HG03025 (cell line): Measurements from ENCODE around the gene MEF2A.

Experiments used
- ATAC-seq: cut with Tn5 transposase; IDR thresholded peaks from one replicate; pipeline ENCODE4 v1.9.1; 2021; ENCODE audit warnings: mild to moderate bottlenecking, moderate library complexity; ENCODE audit not compliant: unreplicated experiment, low FRiP score

Gene MEF2A

GRCh38 chr15:99692825-99693224 is 127.0 kb downstream of the MEF2A start:
- ATAC-seq: no peak

GRCh38 chr15:99696096-99696495 is 130.3 kb downstream of the MEF2A start:
- ATAC-seq: no peak

- no peak for ATAC-seq
Measured at GRCh38 chr15:99702895-99703602, 137.3 kb downstream of the MEF2A start.

GRCh38 chr15:99703603-99704443 is 138.0 kb downstream of the MEF2A start:
- ATAC-seq: no peak

GRCh38 chr15:99704444-99704838 is 138.7 kb downstream of the MEF2A start:
- ATAC-seq: no peak

- no peak for ATAC-seq
Measured at GRCh38 chr15:99706557-99707303, 140.9 kb downstream of the MEF2A start.

DNA sequence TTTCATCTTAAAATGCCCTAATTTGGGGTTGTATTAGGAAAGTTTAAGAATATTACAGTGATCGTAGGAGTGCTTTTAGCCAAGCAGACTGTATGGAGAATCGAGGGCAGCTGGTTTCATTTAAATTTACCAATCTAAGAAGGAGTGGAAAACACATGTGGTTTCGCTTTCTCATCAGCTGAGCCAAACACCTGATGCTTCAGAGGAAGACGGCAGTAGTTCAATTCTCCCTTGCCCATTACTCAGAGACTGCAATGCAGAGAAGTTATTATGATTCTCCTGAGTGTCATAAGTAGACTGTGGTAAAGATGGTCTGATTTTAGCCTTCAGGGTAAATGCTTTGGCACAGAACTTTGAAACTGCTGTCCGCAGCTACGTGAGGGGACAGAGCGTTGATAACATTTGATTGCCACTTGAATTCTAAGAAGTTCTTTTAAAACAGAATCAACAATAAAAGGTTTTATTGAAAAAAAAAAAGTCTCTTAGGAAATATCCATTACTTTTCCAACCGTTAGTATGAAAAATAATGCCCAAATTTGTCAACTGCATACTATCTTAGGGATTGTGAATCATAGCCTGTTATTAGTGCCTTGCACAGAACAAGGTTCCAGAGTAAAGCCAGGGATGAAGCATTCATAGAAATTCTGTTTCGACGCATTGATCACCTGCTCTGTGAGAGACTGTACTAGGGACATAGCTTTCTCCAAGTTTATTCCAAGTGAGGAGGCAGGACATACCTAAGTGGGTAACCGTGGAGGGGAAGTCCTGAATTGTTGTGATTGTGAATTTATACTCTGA is 141.9 kb downstream of the MEF2A start:
- no peak for ATAC-seq

- ATAC-seq: no peak
Measured at GRCh38 chr15:99708563-99708962, 142.8 kb downstream of the MEF2A start.

DNA sequence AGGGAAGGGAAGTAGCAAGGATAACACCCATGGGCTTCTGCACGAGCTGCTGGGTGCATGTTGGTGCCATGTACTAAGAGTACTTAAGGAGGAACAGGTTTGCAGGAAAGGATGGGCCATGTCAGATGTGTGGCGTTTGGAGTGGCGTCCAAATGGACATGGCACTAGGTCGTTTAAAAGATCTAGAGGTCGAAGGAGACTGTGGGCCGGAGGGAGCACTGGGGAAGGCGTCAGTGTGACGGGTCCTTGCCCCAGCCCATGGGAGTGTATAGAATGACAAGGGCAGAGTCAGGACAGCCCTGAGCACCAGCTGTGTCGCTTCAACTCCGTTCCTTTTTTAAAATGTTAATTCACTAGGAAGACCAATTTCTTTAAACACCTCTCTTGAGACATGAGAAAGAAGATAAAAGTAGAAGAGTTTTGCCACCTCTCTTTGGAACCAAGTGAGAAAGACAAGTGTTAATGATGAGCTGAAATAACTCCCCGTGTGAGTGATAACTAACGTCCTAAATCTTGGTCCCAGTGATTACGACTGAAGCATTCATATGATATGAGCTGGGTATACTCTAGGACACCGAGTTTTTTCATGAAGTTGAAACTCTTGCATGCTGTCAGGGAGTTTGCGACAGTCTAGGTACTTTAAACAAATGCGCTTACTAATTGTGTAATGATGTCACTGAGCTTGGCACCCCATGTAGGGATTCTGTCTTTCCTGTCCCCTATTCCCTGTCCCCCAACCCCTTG is 143.6 kb downstream of the MEF2A start:
- ATAC-seq: no peak

DNA sequence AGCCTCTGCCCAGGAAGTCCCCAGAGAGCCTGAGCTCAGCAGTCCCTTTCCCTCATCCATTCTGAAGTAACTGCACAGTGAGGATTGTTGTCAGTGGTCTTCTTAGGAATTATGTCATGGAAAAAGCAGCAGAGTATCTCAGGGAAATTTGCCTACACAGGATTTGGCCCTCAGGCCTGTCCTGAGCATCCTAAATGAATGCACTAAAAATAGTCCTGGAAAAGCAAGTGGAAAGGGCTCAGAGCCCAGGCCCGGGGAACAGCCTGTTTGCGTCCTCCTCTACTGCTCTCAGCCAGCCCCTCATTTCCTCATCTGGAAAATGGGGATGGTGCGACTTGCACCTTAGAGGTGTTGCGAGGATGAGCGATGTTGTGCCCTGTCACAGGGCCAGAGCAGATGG is 145.8 kb downstream of the MEF2A start:
- ATAC-seq: no peak

DNA sequence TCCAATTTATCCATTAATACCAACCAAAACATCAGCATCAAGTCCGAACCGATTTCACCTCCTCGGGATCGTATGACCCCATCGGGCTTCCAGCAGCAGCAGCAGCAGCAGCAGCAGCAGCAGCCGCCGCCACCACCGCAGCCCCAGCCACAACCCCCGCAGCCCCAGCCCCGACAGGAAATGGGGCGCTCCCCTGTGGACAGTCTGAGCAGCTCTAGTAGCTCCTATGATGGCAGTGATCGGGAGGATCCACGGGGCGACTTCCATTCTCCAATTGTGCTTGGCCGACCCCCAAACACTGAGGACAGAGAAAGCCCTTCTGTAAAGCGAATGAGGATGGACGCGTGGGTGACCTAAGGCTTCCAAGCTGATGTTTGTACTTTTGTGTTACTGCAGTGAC is 146.6 kb downstream of the MEF2A start:
- no peak for ATAC-seq

- no peak for ATAC-seq
Measured at GRCh38 chr15:99716540-99717095, 150.8 kb downstream of the MEF2A start.

GRCh38 chr15:99717161-99718009 is 151.6 kb downstream of the MEF2A start:
- peak; percentile 39 for ATAC-seq

- no peak for ATAC-seq
Measured at GRCh38 chr15:99718421-99718820, 152.6 kb downstream of the MEF2A start.

DNA sequence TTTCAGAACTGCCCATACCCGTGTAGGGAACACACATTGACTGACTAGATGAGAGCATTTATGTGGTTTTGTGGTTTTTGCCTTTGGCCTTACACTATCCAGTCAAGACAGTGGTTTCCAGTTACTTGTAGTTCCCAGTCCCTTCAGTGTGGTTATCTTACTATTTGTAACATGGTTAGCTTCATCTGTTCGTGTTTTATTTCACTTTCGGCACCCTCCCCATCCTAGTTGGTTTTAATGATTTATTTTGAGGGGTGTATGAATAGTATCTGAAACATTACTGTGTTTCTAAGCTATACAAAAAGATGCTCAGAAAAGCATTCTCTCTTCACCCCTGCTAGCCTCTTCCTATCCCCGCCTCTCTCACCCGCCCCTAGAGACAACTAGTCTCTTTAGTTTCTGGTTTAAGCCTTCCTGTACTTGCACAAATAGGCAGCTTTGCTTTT is 153.3 kb downstream of the MEF2A start:
- peak; percentile 71 for ATAC-seq

GRCh38 chr15:99720533-99720932 is 154.7 kb downstream of the MEF2A start:
- no peak for ATAC-seq

GRCh38 chr15:99721104-99721778 is 155.5 kb downstream of the MEF2A start:
- ATAC-seq: no peak

DNA sequence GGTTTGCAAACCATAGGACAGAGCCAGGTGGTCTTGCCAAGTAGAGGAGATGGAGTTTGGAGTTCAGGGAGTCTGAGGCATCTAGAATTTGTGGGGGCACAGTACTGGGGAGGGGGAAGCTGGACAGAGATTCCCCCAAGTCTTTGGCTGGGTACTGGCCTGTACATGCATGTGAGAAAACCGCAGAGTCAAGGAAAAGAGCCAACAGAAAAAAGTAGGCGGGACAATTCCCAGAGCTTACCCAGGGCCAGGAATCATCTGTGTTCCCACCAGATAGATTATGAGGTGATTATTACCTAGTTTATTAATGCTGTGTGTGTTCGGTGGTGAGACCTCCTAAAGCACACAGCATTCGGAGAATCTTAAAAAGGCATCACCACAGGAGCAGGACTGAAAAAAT is 156.1 kb downstream of the MEF2A start:
- no peak for ATAC-seq
